OCI-LY7 (cell line): ENCODE results near the gene TRIM40. TPM values are rescaled to one million over a fixed set of nuclear protein-coding genes. Genes with fewer than 3 reads are reported as not detected.

Source experiments
- BruUV-seq: library from RNA; stranded (reverse); fragments of 400-500 nt; replicated peaks from 2 replicates; lab custom pipeline; 2021; lab: Mats Ljungman, UMichigan
- CTCF ChIA-PET: fragments of 300-600 bp; sonication (Branson Sonifier 250); formaldehyde crosslinking; loops from one replicate; lab custom pipeline; 2022; ENCODE audit warnings: antibody characterized with exemption; ENCODE audit not compliant: unreplicated experiment; lab: Charles Lee
- POLR2A ChIA-PET: fragments of 300-600 bp; sonication (Branson Sonifier 250); formaldehyde crosslinking; loops from one replicate; lab custom pipeline; 2022; ENCODE audit warnings: antibody characterized with exemption; lab: Charles Lee
- DNase-seq: peaks from one replicate; pipeline ENCODE4 v3.0.0-alpha.2; 2015; ENCODE audit warnings: low spot score
- H2AFZ ChIP-seq: fragments of 200-600 bp; sonication (generic), shearing (Covaris generic); 2 replicates; pipeline ENCODE4 v1.6.1; 2014; ENCODE audit warnings: mild to moderate bottlenecking, antibody characterized with exemption, low read length, moderate library complexity
- H3K27ac ChIP-seq: fragments of 200-600 bp; sonication (generic); 2 replicates; pipeline ENCODE4 v1.5.1; 2014; ENCODE audit warnings: mixed run types, low read depth, mild to moderate bottlenecking, moderate library complexity, low read length, inconsistent platforms; ENCODE audit not compliant: poor library complexity, severe bottlenecking
- H3K36me3 ChIP-seq: fragments of 200-600 bp; sonication (generic); 2 replicates; pipeline ENCODE4 v1.6.1; 2014; ENCODE audit warnings: mild to moderate bottlenecking, antibody characterized with exemption, low read length, moderate library complexity, mixed read lengths; ENCODE audit not compliant: insufficient read depth
- H3K4me1 ChIP-seq: fragments of 200-600 bp; sonication (generic); 2 replicates; pipeline ENCODE4 v1.5.1; 2014; ENCODE audit warnings: mild to moderate bottlenecking, low read length; ENCODE audit not compliant: insufficient read depth, poor library complexity, severe bottlenecking
- H3K4me2 ChIP-seq: fragments of 200-600 bp; sonication (generic); 2 replicates; pipeline ENCODE4 v1.6.1; 2014; ENCODE audit warnings: mild to moderate bottlenecking, low read length
- H3K4me3 ChIP-seq: fragments of 200-600 bp; sonication (generic); 2 replicates; pipeline ENCODE4 v1.5.1; 2014; ENCODE audit warnings: mild to moderate bottlenecking, low read depth, low read length; ENCODE audit not compliant: poor library complexity, severe bottlenecking
- H3K79me2 ChIP-seq: fragments of 200-600 bp; sonication (generic); 2 replicates; pipeline ENCODE4 v1.6.1; 2016; ENCODE audit warnings: low read depth, mild to moderate bottlenecking, low read length, moderate library complexity, mixed read lengths; ENCODE audit not compliant: insufficient read depth
- H3K9me2 ChIP-seq: fragments of 200-600 bp; sonication (generic); 2 replicates; pipeline ENCODE4 v1.6.1; 2016; ENCODE audit warnings: mild to moderate bottlenecking, low read length, mixed read lengths; ENCODE audit not compliant: insufficient read depth
- H3K9me3 ChIP-seq: fragments of 200-600 bp; sonication (generic); 2 replicates; pipeline ENCODE4 v1.6.1; 2014; ENCODE audit warnings: mild to moderate bottlenecking, mixed run types, low read length, mixed read lengths
- H4K20me1 ChIP-seq: fragments of 200-600 bp; sonication (generic); 2 replicates; pipeline ENCODE4 v1.6.1; 2014; ENCODE audit warnings: mild to moderate bottlenecking, antibody characterized with exemption, low read length, moderate library complexity, mixed read lengths; ENCODE audit not compliant: insufficient read depth
- EZH2phosphoT487 ChIP-seq: fragments of 200-600 bp; sonication (generic); IDR thresholded peaks from 2 replicates; pipeline ENCODE4 v1.6.1; 2018; ENCODE audit warnings: low read depth, borderline replicate concordance, mild to moderate bottlenecking, mixed run types, antibody characterized with exemption, low read length, moderate library complexity, mixed read lengths
- intact Hi-C: fragments of 100-400 bp; cut with micrococcal nuclease; formaldehyde crosslinking; loops from one replicate; pipeline ENCODE4 v1.10.0; 2022; ENCODE audit not compliant: unreplicated experiment
- total RNA-seq, 2 experiments: library from RNA; depleted of rRNA in 1 of 2; stranded (reverse); fragments of >200 nt in 1 of 2; shearing (Covaris generic) in 1 of 2; gene quantifications; 2 replicates each; pipeline ENCODE4 v1.2.3, GENCODE V29; 2014 to 2022
- TF ChIP-seq, protein P1 (sequence below): fragments of 200-600 bp; sonication (generic); conservative IDR thresholded peaks from 2 replicates; pipeline ENCODE4 v1.5.1; 2014; ENCODE audit warnings: mild to moderate bottlenecking, antibody characterized with exemption, low read length, moderate library complexity, mixed read lengths

The TRIM40 gene
- total RNA-seq, 2 experiments from 2014 or later = not detected

DNA sequence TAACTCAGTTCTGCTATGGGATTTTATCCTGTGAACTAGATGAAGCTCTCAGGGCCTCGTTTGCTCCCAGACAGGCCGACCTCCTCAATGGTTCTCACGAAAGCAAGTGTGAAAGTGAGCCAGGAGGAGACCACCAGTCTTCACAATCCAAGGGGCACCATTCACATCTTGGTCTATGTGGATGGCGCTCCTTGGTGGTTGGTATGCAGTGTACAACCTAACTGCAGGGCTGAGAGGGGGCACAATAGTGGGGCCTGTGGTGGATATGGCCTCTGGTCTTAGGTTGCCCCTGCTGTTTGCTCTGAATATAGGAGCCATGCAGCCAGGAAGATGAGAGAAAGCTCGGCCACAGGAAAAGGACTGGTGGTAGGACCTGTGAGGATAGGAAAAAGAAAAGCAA, 52.6 kb downstream of the TRIM40 start:
- BruUV-seq = no TSS peak
- ChIA-PET POLR2A (no interaction called here), CTCF (no interaction called here)
- TF ChIP-seq, protein P1, sequence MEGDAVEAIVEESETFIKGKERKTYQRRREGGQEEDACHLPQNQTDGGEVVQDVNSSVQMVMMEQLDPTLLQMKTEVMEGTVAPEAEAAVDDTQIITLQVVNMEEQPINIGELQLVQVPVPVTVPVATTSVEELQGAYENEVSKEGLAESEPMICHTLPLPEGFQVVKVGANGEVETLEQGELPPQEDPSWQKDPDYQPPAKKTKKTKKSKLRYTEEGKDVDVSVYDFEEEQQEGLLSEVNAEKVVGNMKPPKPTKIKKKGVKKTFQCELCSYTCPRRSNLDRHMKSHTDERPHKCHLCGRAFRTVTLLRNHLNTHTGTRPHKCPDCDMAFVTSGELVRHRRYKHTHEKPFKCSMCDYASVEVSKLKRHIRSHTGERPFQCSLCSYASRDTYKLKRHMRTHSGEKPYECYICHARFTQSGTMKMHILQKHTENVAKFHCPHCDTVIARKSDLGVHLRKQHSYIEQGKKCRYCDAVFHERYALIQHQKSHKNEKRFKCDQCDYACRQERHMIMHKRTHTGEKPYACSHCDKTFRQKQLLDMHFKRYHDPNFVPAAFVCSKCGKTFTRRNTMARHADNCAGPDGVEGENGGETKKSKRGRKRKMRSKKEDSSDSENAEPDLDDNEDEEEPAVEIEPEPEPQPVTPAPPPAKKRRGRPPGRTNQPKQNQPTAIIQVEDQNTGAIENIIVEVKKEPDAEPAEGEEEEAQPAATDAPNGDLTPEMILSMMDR = no peak
- TF ChIP-seq EZH2phosphoT487 = no peak
- H4K20me1 ChIP-seq = no peaks in the 10 kb centered on the region
- no peaks in the 10 kb centered on the region for H3K79me2 ChIP-seq
- H2AFZ ChIP-seq = no peak overlapping the region
- no peaks in the 10 kb centered on the region for H3K4me1 ChIP-seq
- peaks cover 85% of the 10 kb centered on the region for H3K36me3 ChIP-seq
- H3K9me2 ChIP-seq = no peaks in the 10 kb centered on the region
- no peak overlapping the region for H3K4me2 ChIP-seq
- no peak overlapping the region for H3K27ac ChIP-seq
- H3K9me3 ChIP-seq = no peaks in the 10 kb centered on the region
- intact Hi-C loops = no loop called here
- no peak for DNase-seq
- H3K4me3 ChIP-seq = no peak overlapping the region

DNA sequence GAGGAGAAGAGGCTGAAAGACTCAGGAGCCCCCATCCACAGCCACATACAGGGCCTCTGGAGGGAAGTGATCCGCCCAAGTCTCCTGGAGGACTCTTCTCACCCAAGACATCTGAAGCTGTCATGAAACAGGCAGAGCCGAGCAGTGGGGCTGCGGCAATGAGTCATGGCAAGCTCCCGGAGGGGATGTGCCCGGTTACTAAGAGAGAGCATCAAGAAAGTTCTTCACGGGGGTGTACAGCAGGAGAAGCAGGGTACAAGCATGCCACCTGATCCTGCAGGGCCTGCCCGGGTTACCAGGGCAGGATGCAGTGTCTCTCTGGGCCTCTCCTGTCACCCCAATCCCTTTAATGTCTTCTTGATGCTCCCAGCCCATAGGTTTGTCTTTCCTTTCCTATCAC, 56.1 kb downstream of the TRIM40 start:
- no peak overlapping the region for H3K27ac ChIP-seq
- no peaks in the 10 kb centered on the region for H4K20me1 ChIP-seq
- H3K9me3 ChIP-seq = no peaks in the 10 kb centered on the region
- no peaks in the 10 kb centered on the region for H3K9me2 ChIP-seq
- BruUV-seq = no TSS peak
- H3K4me1 ChIP-seq = no peaks in the 10 kb centered on the region
- H3K36me3 ChIP-seq = peaks cover 90% of the 10 kb centered on the region
- no peak for TF ChIP-seq EZH2phosphoT487
- TF ChIP-seq, protein P1 = no peak
- POLR2A ChIA-PET = no interaction called here
- no peak overlapping the region for H2AFZ ChIP-seq
- H3K4me3 ChIP-seq = no peak overlapping the region
- no peak for DNase-seq
- H3K79me2 ChIP-seq = no peaks in the 10 kb centered on the region
- CTCF ChIA-PET = no interaction called here
- intact Hi-C loops = no loop called here
- no peak overlapping the region for H3K4me2 ChIP-seq

DNA sequence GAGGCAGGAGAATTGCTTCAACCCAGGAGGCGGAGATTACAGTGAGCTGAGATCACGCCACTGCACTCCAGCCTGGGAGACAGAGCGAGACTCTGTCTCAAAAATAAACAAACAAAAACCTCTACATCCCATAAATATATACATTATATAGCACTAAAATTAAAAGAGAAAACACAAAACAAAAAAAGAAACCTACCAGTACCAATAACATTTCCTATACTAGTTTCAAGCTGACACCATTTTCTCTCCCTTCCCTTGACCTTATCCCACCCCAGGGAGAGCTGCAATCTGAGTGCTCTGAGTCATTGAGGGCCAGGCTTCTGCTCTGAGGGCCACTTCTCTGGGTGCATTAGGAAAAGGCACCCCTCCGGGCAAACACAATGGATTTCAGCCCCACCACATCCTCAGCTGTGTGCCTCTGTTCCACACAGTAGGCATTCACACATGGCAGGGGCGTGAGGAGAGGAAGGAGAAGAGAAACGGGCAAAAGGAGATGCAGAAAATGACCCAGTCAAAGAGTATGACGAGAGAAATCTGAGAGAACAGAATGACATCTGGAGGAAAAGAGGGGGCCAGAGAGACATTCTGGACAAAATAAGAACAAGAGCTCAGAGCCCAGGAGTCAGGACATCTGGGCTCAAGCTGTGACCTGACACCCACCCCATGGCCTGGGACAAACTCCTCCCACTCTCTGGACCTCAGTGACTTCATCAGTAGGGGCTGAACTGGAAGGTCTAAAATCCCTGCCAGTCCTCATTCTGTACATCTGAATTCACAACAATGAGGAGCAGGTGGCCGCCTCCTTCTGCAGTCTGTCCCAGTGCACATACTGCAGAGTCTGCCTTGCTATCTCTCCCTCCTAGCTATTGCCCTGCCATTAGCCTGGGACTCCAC, 59.1 kb downstream of the TRIM40 start:
- Histone ChIP-seq H4K20me1 (no peaks in the 10 kb centered on the region), H3K27ac (no peak overlapping the region), H2AFZ (no peak overlapping the region), H3K4me1 (peaks cover under 1% of the 10 kb centered on the region), H3K36me3 (peaks cover 92% of the 10 kb centered on the region), H3K9me2 (no peaks in the 10 kb centered on the region), H3K4me3 (no peak overlapping the region), H3K4me2 (no peak overlapping the region), H3K9me3 (no peaks in the 10 kb centered on the region), H3K79me2 (peaks cover 7% of the 10 kb centered on the region; the same call in 1 of the 2 replicates)
- TF ChIP-seq, protein P1 = no peak
- BruUV-seq = no TSS peak
- intact Hi-C loops = no loop called here
- ChIA-PET CTCF (no interaction called here), POLR2A (interaction anchor here (0.5 kb wide), 1 partner anchor 547 kb away, joined by 3 read pairs; no protein-coding TSS in a partner anchor)
- DNase-seq = no peak
